ENCODE measurements around the gene HES5.

DNA sequence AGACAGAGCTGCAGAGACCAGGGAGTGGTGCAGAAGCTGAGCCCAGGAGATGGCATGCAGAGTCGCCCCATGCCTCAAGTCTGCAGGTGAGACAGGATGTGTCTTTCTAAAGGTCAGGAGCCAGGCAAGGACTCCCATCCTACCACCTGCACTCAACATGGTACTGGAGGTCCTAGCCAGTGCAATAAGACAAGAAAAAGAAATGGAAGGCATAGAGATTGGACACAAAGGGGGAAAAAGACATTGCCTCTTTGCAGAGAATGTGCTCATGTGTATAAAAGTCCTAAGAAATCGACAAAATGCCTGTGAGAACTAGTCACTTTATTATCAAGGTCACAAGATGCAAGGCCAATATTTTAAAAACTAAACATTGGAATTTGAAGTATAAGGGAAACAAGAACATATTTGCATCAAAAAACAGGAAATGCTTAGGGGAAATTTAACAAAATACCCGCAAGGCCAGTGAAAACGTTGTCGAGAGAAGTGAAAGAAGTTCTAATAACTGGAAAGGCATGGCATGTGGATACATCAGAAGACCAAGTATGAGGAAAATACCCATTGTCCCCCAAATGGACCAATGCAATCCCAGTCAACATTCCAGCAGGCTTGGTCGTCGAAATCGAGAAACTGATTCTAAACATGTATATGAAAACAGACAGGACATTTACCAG is 43.3 kb upstream of the HES5 start:
- TF ChIP-seq, protein P1, sequence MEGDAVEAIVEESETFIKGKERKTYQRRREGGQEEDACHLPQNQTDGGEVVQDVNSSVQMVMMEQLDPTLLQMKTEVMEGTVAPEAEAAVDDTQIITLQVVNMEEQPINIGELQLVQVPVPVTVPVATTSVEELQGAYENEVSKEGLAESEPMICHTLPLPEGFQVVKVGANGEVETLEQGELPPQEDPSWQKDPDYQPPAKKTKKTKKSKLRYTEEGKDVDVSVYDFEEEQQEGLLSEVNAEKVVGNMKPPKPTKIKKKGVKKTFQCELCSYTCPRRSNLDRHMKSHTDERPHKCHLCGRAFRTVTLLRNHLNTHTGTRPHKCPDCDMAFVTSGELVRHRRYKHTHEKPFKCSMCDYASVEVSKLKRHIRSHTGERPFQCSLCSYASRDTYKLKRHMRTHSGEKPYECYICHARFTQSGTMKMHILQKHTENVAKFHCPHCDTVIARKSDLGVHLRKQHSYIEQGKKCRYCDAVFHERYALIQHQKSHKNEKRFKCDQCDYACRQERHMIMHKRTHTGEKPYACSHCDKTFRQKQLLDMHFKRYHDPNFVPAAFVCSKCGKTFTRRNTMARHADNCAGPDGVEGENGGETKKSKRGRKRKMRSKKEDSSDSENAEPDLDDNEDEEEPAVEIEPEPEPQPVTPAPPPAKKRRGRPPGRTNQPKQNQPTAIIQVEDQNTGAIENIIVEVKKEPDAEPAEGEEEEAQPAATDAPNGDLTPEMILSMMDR (IDR thresholded peaks at IDR 0.05; ENCODE audit: low read depth, low read length, poor library complexity, severe bottlenecking) = no peak
- no peak for TF ChIP-seq EZH2phosphoT487 (IDR thresholded peaks at IDR 0.05; ENCODE audit: borderline replicate concordance, low read length)
